HL-60 (cell line): Measurements from ENCODE around the gene RMND5A.
"Not testable (repeated sequence)": the region's sequence is repeated elsewhere in the genome, so short reads cannot be mapped to it uniquely, and the experiment has no call there.

Experiments
- DNase-seq, 2 experiments: peaks; one replicate each; pipeline ENCODE4 v3.0.0-alpha.2; 2010 to 2020; ENCODE audit warnings: low read depth in 1 of 2, low spot score in 1 of 2
- H3K27ac ChIP-seq: fragments of 250-450 bp; sonication (Bioruptor Pico); replicated peaks from 2 replicates; pipeline ENCODE4 v1.5.1; 2020; ENCODE audit warnings: mild to moderate bottlenecking, moderate library complexity
- H3K27me3 ChIP-seq: fragments of 250-450 bp; sonication (Bioruptor Pico); 2 replicates; pipeline ENCODE4 v1.5.1; 2021; ENCODE audit warnings: mild to moderate bottlenecking, moderate library complexity; ENCODE audit not compliant: insufficient read depth, poor library complexity, severe bottlenecking
- H3K4me3 ChIP-seq: replicated peaks from 2 replicates; pipeline ENCODE4 v1.5.1; 2011; ENCODE audit warnings: mild to moderate bottlenecking, control low read depth, low read length; ENCODE audit not compliant: insufficient read depth
- CTCF ChIP-seq: IDR thresholded peaks from one replicate; pipeline ENCODE4 v1.5.1; 2011; ENCODE audit warnings: low read length, control low read depth, inconsistent platforms; ENCODE audit not compliant: insufficient read depth
- GABPA ChIP-seq: IDR thresholded peaks from 2 replicates; pipeline ENCODE4 v1.6.1; 2012; ENCODE audit warnings: low read depth
- POLR2AphosphoS5 ChIP-seq: IDR thresholded peaks from 2 replicates; pipeline ENCODE4 v1.6.1; 2012; ENCODE audit warnings: low read depth
- REST ChIP-seq: IDR thresholded peaks from 2 replicates; pipeline ENCODE4 v1.6.1; 2012; ENCODE audit warnings: low read depth; ENCODE audit not compliant: insufficient replicate concordance
- SPI1 ChIP-seq: IDR thresholded peaks from 2 replicates; pipeline ENCODE4 v1.6.1; 2012; ENCODE audit warnings: low read depth, mild to moderate bottlenecking, borderline replicate concordance

RMND5A gene

GRCh38 chr2:86732837-86733236 is 12.7 kb downstream of the RMND5A start:
- H3K27me3 ChIP-seq, DNase-seq, H3K4me3 ChIP-seq, H3K27ac ChIP-seq: not testable (repeated sequence)

- not testable (repeated sequence) for DNase-seq, H3K4me3 ChIP-seq, H3K27ac ChIP-seq, H3K27me3 ChIP-seq
These were observed 13.4 kb downstream of the RMND5A start for GRCh38 chr2:86733528-86733927.

GRCh38 chr2:86734896-86735295 is 14.8 kb downstream of the RMND5A start:
- H3K27ac ChIP-seq, H3K4me3 ChIP-seq, DNase-seq, H3K27me3 ChIP-seq: not testable (repeated sequence)

- not testable (repeated sequence) for DNase-seq
These were observed 19.4 kb downstream of the RMND5A start for GRCh38 chr2:86739485-86739884.

GRCh38 chr2:86739889-86740288 is 19.8 kb downstream of the RMND5A start:
- not testable (repeated sequence) for H3K27ac ChIP-seq, H3K4me3 ChIP-seq, DNase-seq, H3K27me3 ChIP-seq

More at GRCh38 chr2:86739485-86739884, 19.4 kb downstream of the RMND5A start:
- not testable (repeated sequence) for H3K4me3 ChIP-seq, H3K27ac ChIP-seq, H3K27me3 ChIP-seq

- H3K27ac ChIP-seq = not testable (repeated sequence)
- DNase-seq = peak in 1 of 2 experiments; percentile 6
These were observed 21.9 kb downstream of the RMND5A start for GRCh38 chr2:86741889-86742498.

GRCh38 chr2:86744152-86744551 is 24.1 kb downstream of the RMND5A start:
- TF ChIP-seq POLR2AphosphoS5 (no peak), SPI1 (no peak), GABPA (no peak), REST (no peak), CTCF (no peak)

More at GRCh38 chr2:86741889-86742498, 21.9 kb downstream of the RMND5A start:
- H3K4me3 ChIP-seq, H3K27me3 ChIP-seq: not testable (repeated sequence)

GRCh38 chr2:86746939-86747338 is 26.8 kb downstream of the RMND5A start:
- H3K27ac ChIP-seq = no peak overlapping the region

More at GRCh38 chr2:86744152-86744551, 24.1 kb downstream of the RMND5A start:
- no peak for DNase-seq
- Histone ChIP-seq H3K27me3 (no peaks in the 10 kb centered on the region), H3K4me3 (no peak overlapping the region), H3K27ac (no peak overlapping the region)

More at GRCh38 chr2:86746939-86747338, 26.8 kb downstream of the RMND5A start:
- DNase-seq = no peak
- TF ChIP-seq REST (no peak), POLR2AphosphoS5 (no peak), SPI1 (no peak), CTCF (no peak), GABPA (no peak)
- no peaks in the 10 kb centered on the region for H3K27me3 ChIP-seq
- no peak overlapping the region for H3K4me3 ChIP-seq
